Measurements from ENCODE around the gene RNASEH1. TPM values are rescaled to one million over a fixed set of nuclear protein-coding genes. Genes with fewer than 3 reads are reported as not detected.
"Not testable (repeated sequence)": the region's sequence is repeated elsewhere in the genome, so short reads cannot be mapped to it uniquely, and the experiment has no call there.

Gene RNASEH1
- total RNA-seq, 2 donors from 2014 or later, result 15.0 to 26.2 TPM

- Histone ChIP-seq H3K27ac (peak overlapping the region; percentile 87 to 92), H3K9me3 (no peaks in the 10 kb centered on the region), H3K36me3 (peaks cover 27% of the 10 kb centered on the region), H3K27me3 (replicated peaks; ENCODE audit: insufficient read depth) (no peaks in the 10 kb centered on the region), H3K4me1 (ENCODE audit: control insufficient read depth in 1 of 2, low read depth in 2 of 2) (peaks cover 17 to 34% of the 10 kb centered on the region in 2 donors), H3K4me3 (peak overlapping the region; percentile 92)
- no peak for DNase-seq (ENCODE audit: low spot score)
- peak; percentile 27 for ATAC-seq (ENCODE audit: insufficient number of reproducible peaks, low FRiP score, low read depth)
- no peak for TF ChIP-seq CTCF (IDR thresholded peaks at IDR 0.05)
Measured at GRCh38 chr2:3575534-3576262, 17.6 kb upstream of the RNASEH1 start.

GRCh38 chr2:3574155-3574554 is 16.0 kb upstream of the RNASEH1 start:
- peaks cover 17 to 34% of the 10 kb centered on the region in 2 donors for H3K4me1 ChIP-seq (ENCODE audit: control insufficient read depth in 1 of 2, low read depth in 2 of 2)
- DNase-seq (ENCODE audit: low spot score) (no peak), ATAC-seq (ENCODE audit: insufficient number of reproducible peaks, low FRiP score, low read depth) (no peak)
- no peak for TF ChIP-seq CTCF (IDR thresholded peaks at IDR 0.05)
- no peak overlapping the region for H3K4me3 ChIP-seq
- no peaks in the 10 kb centered on the region for H3K27me3 ChIP-seq (replicated peaks; ENCODE audit: insufficient read depth)
- H3K9me3 ChIP-seq, result no peaks in the 10 kb centered on the region
- H3K27ac ChIP-seq, result no peak overlapping the region
- peaks cover 16% of the 10 kb centered on the region for H3K36me3 ChIP-seq

- ATAC-seq (ENCODE audit: insufficient number of reproducible peaks, low FRiP score, low read depth), result no peak
- no peak overlapping the region for H3K4me3 ChIP-seq
- H3K27me3 ChIP-seq (replicated peaks; ENCODE audit: insufficient read depth), result no peaks in the 10 kb centered on the region
- no peak overlapping the region for H3K27ac ChIP-seq
- TF ChIP-seq CTCF (IDR thresholded peaks at IDR 0.05), result no peak
- peaks cover 11 to 25% of the 10 kb centered on the region in 2 donors for H3K4me1 ChIP-seq (ENCODE audit: control insufficient read depth in 1 of 2, low read depth in 2 of 2)
- no peaks in the 10 kb centered on the region for H3K9me3 ChIP-seq
- no peak for DNase-seq (ENCODE audit: low spot score)
- peaks cover 8% of the 10 kb centered on the region for H3K36me3 ChIP-seq
Measured at GRCh38 chr2:3572620-3573019, 14.5 kb upstream of the RNASEH1 start.

- H3K27ac ChIP-seq, result no peak overlapping the region
- no peak overlapping the region for H3K4me3 ChIP-seq
- TF ChIP-seq CTCF (IDR thresholded peaks at IDR 0.05), result no peak
- no peaks in the 10 kb centered on the region for H3K36me3 ChIP-seq
- H3K4me1 ChIP-seq (ENCODE audit: control insufficient read depth in 1 of 2, low read depth in 2 of 2), result peaks cover 7 to 12% of the 10 kb centered on the region in 2 donors
- ATAC-seq (ENCODE audit: insufficient number of reproducible peaks, low FRiP score, low read depth) (no peak), DNase-seq (ENCODE audit: low spot score) (no peak)
- H3K9me3 ChIP-seq, result no peaks in the 10 kb centered on the region
- H3K27me3 ChIP-seq (replicated peaks; ENCODE audit: insufficient read depth), result no peaks in the 10 kb centered on the region
Measured at GRCh38 chr2:3571284-3571683, 13.2 kb upstream of the RNASEH1 start.

GRCh38 chr2:3569656-3570055 is 11.5 kb upstream of the RNASEH1 start:
- not testable (repeated sequence) for H3K27ac ChIP-seq; H3K4me3 ChIP-seq; H3K4me1 ChIP-seq (ENCODE audit: control insufficient read depth in 1 of 2, low read depth in 2 of 2); H3K27me3 ChIP-seq (replicated peaks; ENCODE audit: insufficient read depth); DNase-seq (ENCODE audit: low spot score); ATAC-seq (ENCODE audit: insufficient number of reproducible peaks, low FRiP score, low read depth); H3K9me3 ChIP-seq; H3K36me3 ChIP-seq

- no peak for ATAC-seq (ENCODE audit: insufficient number of reproducible peaks, low FRiP score, low read depth)
- Histone ChIP-seq H3K36me3 (no peaks in the 10 kb centered on the region), H3K9me3 (no peaks in the 10 kb centered on the region), H3K27me3 (replicated peaks; ENCODE audit: insufficient read depth) (no peaks in the 10 kb centered on the region), H3K27ac (no peak overlapping the region), H3K4me3 (no peak overlapping the region), H3K4me1 (ENCODE audit: control insufficient read depth in 1 of 2, low read depth in 2 of 2) (no peaks in the 10 kb centered on the region)
- no peak for DNase-seq (ENCODE audit: low spot score)
- TF ChIP-seq CTCF (IDR thresholded peaks at IDR 0.05), result no peak
Measured at GRCh38 chr2:3566806-3567205, 8.7 kb upstream of the RNASEH1 start.

Measured in thoracic aorta (tissue), 2 donors.